ENCODE data around the gene UBQLN3.

DNA sequence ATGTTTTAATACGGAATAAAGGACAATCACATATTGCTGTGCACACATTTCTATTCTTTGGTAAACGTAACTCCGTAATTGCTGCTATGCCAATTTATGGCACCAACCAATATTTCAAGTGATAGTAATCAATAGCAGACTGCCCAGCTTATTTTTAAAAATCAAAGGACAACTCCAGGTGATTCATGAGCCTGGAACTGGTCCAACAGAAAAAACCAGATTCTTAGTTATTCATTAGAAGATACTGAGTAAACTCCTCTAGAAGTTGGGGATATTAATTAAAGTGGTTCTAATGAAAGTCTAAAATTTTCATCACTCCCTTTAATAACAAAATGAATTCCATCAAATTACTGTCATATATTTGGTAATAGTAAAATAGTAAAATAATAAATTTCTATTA, 48.0 kb upstream of the UBQLN3 start:
- TF ChIP-seq CTCF (IDR thresholded peaks at IDR 0.05 in 2 of 3, conservative IDR thresholded peaks at IDR 0.05 in 1 of 3; ENCODE audit: control insufficient read depth in 2 of 3, extremely low read depth in 1 of 3, insufficient read depth in 1 of 3, low read depth in 3 of 3, low read length in 3 of 3): no peak
- no peak for TF ChIP-seq CHD1 (IDR thresholded peaks at IDR 0.05; ENCODE audit: low read depth, low read length)
- TF ChIP-seq ZNF274 (IDR thresholded peaks at IDR 0.05; ENCODE audit: insufficient read depth, insufficient read length): no peak
- TF ChIP-seq SP1 (IDR thresholded peaks at IDR 0.05; ENCODE audit: low read depth, low read length): no peak
- TF ChIP-seq EZH2 (IDR thresholded peaks at IDR 0.05; ENCODE audit: borderline replicate concordance, control insufficient read depth, low read depth, low read length): no peak
- TF ChIP-seq PRDM15 (CRISPR knock-in tag; IDR thresholded peaks at IDR 0.05): no peak
- TF ChIP-seq CREM (IDR thresholded peaks at IDR 0.05; ENCODE audit: low read depth): no peak
- TF ChIP-seq, protein P1, sequence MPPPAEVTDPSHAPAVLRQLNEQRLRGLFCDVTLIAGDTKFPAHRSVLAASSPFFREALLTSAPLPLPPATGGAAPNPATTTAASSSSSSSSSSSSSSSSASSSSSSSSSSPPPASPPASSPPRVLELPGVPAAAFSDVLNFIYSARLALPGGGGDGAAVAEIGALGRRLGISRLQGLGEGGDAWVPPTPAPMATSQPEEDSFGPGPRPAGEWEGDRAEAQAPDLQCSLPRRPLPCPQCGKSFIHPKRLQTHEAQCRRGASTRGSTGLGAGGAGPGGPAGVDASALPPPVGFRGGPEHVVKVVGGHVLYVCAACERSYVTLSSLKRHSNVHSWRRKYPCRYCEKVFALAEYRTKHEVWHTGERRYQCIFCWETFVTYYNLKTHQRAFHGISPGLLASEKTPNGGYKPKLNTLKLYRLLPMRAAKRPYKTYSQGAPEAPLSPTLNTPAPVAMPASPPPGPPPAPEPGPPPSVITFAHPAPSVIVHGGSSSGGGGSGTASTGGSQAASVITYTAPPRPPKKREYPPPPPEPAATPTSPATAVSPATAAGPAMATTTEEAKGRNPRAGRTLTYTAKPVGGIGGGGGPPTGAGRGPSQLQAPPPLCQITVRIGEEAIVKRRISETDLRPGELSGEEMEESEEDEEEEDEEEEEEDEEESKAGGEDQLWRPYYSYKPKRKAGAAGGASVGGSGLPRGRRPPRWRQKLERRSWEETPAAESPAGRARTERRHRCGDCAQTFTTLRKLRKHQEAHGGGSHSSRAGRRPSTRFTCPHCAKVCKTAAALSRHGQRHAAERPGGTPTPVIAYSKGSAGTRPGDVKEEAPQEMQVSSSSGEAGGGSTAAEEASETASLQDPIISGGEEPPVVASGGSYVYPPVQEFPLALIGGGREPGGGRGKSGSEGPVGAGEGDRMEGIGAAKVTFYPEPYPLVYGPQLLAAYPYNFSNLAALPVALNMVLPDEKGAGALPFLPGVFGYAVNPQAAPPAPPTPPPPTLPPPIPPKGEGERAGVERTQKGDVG (CRISPR knock-in tag; IDR thresholded peaks at IDR 0.05): no peak
